GM12874 (cell line): Measurements from ENCODE around the gene KIF1C.

Experiments used
- TF ChIP-seq, protein P1 (sequence below): IDR thresholded peaks from 2 replicates; pipeline ENCODE4 v1.5.1; 2011; ENCODE audit warnings: low read depth, mild to moderate bottlenecking, control low read depth, low read length, moderate library complexity; ENCODE audit not compliant: insufficient read depth

KIF1C gene

DNA sequence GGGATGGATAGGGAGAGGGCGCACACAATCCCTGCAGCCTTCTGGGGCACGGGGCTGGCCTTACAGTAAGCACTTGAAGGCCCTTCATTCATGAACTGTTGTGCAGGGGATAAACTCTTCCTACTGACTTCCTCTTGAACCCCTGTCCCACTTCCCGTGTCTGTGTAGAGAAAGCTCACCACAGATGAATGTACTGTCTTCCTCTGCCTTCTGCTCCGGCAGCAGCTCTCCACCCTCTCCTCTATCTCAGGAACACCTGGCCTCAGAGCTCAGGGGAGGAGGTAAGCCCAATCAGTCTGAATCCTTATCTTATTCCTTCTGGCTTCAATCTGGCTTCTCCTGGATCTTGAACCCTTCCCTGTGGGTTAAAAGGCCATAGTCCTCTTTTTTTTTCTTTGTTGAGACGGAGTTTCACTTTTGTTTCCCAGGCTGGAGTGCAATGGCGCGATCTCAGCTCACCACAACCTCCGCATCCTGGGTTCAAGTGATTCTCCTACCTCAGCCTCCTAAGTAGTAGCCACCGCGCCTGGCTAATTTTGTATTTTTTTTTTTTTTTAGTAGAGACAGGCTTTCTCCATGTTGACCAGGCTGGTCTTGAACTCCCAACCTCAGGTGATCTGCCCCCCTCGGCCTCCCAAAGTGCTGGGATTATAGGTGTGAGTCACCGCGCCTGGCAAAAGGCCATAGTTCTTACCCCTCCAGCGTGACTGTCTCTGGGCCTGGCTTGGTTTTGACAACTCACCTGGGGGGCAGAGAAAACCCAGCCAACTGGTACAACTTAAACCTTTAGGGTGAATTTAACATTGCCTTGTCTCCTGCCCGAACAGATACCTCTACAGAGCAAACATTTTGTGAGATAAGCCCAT is 44.6 kb downstream of the KIF1C start:
- TF ChIP-seq, protein P1, sequence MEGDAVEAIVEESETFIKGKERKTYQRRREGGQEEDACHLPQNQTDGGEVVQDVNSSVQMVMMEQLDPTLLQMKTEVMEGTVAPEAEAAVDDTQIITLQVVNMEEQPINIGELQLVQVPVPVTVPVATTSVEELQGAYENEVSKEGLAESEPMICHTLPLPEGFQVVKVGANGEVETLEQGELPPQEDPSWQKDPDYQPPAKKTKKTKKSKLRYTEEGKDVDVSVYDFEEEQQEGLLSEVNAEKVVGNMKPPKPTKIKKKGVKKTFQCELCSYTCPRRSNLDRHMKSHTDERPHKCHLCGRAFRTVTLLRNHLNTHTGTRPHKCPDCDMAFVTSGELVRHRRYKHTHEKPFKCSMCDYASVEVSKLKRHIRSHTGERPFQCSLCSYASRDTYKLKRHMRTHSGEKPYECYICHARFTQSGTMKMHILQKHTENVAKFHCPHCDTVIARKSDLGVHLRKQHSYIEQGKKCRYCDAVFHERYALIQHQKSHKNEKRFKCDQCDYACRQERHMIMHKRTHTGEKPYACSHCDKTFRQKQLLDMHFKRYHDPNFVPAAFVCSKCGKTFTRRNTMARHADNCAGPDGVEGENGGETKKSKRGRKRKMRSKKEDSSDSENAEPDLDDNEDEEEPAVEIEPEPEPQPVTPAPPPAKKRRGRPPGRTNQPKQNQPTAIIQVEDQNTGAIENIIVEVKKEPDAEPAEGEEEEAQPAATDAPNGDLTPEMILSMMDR: no peak

DNA sequence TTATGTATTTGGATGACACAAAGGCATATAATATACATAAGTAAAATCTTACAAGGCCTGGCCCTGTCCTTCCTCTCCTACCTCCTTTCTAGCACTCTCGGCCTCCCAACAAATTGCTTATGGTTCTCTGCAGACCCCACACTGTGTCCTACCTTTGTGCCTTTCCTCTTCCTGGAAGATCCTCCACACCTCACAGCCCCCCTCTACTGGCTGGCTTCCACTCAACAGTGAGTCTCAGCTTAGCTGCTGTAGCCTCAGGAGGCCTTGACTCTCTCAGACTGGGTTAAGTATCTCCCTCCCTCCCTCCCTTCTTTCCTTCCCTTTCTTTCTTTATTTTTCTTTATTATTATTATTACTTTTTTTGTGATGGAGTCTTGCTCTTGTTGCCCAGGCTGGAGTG is 45.8 kb downstream of the KIF1C start:
- TF ChIP-seq, protein P1: no peak

DNA sequence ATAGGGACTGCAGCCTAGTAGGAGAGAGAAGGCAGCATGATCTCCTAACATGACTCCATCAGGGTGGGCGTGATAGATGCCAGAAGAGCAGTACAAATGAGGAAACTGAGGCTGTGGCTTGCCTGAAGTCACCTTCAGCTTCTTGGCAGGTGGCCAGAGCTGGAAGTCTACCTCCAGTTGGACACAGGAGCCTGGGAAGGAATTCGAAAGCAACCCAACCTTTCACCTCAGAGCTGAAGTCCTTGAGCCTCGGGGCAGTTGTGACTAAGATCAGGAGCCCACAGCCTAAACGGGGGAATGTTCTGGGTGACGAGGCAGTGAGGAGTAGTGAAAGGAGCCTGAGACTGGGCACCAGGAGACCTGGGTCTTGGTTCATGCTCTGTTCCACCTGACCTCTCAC is 46.9 kb downstream of the KIF1C start:
- TF ChIP-seq, protein P1: no peak

DNA sequence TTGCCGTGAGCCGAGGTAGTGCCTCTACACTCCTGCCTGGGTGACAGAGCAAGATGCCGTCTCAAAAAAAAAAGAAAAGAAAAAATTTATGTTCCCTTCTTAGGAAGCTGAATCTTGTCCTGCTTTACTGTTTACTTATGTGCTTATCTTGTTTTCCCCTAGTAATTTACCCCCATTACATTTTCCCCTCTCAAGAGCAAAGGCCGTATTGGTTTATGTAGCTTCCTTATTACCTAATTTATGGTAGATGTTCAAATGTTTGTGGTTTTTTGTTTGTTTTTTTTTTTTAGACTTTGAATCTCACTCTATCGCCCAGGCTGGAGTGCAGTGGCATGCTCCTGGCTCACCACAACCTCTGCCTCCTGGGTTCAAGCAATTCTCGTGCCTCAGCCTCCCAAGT is 47.7 kb downstream of the KIF1C start:
- TF ChIP-seq, protein P1: no peak

DNA sequence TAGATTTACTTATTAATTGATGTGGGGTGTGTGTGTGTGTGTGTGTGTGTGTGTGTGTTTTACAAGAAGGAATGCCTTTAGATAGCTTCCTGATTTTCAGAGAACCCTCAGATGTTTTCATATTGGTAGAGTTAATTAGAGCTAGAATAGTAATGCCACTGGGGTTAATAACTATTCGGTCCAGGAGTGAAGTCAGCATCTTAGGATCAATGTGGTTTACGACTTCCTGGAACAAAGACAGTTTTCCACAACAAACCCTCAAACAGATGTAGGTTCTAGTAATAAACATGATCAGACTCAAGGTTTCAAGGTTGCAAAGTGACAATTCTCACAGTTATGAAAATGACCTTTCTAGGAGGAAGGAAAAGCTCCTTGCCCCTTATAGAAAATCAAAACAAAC is 49.7 kb downstream of the KIF1C start:
- TF ChIP-seq, protein P1: no peak

DNA sequence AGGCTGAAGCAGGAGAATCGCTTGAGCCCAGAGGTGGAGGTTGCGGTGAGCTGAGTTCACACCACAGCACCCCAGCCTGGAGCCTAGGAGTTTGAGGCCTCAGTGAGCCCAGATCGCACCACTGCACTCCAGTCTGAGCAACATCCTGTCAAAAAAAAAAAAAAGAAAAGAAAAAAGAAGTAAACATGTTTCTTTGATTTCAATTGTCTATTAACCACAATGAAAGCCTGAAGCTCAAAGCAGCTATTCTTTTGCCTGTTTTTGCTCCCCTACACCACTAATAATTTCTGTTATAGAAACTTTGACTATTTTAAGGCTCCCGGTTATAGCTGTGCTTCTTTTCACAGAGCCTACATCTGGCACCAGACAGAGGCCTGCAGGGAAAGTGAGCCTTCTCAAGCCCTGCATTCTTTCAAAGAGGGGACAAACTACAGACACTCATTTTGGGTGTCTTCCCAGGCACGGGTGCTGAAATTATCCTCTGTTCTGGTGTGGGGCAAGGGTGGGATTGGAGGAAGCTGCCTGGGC is 51.6 kb downstream of the KIF1C start:
- TF ChIP-seq, protein P1: no peak

DNA sequence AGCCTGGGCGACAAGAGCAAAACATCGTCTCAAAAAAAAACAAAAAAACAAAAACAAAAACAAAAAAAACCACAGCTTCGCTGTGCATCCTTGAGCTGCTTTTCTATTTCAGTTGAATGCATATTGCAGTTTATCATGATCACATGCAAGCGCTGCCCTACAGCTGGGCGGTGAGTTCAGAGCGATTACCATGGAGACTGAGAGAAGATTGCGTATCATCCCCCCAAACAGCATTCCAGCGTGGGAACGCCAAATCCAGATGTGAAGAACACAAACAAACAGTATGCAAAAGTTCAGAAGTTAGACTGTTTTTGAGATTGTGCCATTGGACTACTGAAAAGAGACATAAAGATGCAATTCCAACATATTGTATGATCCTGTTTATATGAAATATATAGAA is 52.5 kb downstream of the KIF1C start:
- TF ChIP-seq, protein P1: no peak
